ENCODE data around the gene POTEM.
"Not testable (repeated sequence)": the region's sequence is repeated elsewhere in the genome, so short reads cannot be mapped to it uniquely, and the experiment has no call there.

Gene POTEM

DNA sequence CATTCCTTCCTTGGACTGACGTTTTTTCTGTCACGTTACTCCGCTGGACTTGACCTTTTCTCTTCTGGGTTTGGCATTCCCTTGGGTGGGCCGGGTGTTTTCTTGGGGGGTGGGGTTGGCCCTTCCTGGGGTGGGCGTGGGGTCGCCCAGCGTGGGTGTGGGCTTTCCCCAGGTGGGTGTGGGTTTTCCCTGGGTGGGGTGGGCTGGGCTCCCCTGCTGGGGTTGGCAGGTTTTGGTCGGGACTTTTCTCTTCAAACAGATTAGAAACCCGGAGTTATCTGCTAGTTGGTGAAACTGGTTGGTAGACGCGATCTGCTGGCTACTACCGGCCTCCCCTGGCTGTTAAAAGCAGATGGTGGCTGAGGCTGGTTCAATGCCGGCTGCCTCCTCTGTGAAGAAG is at the start of gene POTEM:
Gene POTEM, plus strand, starts transcription at position 301 of the 400 bp plus-strand sequence. Its CDS starts 52 bp downstream, at position 353.
- DNase-seq = not testable (repeated sequence)

DNA sequence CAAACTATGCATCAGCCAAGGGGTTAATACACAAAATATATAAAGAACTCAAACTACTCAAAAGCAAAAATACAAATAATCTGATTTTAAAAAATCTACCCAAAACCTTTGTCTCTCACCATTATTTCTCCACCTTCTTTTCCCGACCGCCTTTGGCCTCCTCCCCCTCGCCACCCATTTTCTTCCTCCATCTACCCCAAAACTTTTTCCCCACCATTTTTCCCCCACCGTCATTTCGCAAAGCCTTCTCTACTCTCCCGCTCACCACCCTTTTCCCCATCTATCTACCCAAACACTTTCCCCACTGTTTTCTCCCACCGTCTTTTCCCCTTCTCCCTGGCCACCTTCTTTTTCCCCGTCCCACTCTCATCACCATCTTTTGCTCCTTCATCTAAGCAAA is 48.9 kb upstream of the POTEM start:
- DNase-seq = not testable (repeated sequence)

DNA sequence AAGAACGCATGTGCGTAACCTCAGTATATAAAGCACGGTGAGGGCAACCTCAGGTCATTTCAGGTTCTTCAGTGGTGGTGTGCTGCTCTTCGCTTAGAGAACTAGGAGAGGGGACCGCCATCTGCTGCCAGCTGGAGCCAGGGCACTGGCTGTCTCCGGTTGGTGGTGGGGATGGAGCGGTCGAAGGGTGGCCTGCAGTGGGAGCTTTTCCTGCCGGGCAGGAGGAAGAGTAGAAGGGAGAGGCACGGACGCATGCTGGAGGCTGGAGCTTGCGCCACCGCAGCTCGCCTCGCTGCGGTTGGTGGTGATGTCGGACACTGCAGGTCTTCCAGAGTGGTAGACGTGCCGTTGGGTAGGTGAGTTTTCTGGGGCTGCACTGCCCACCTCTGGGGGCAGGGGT is 47.2 kb upstream of the POTEM start:
- DNase-seq = not testable (repeated sequence)

DNA sequence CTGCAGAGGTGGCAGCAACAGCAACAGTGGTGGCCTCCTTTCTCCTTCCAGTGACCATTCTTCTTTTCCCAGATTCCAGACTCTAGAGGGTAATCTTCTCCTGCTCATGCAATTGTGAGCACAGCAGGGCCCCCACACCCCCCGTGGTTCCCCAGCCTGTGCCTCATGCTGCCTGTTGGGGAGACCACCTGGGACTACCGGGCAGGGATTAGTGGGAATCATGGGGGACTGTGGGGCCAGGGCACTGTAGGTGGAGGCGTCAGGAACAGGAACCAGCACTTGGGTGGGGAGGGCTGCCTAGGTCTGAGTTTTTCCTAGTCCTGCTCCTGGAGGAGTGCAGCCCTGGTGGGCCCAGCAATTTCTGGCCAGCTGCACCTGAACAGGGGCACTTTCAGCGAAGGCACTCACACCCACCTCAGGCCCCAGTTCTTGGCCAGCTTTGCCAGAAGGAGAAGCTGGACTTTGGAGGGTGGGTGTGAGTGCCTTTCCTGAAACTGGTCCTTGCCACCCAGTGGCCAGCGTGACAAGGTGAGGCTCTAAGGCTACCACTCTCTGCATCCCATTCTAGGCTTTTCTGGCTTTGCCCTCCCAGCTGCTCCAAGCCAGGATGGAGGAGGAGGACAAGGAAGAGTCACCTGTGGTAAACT is 46.1 kb upstream of the POTEM start:
- not testable (repeated sequence) for DNase-seq

DNA sequence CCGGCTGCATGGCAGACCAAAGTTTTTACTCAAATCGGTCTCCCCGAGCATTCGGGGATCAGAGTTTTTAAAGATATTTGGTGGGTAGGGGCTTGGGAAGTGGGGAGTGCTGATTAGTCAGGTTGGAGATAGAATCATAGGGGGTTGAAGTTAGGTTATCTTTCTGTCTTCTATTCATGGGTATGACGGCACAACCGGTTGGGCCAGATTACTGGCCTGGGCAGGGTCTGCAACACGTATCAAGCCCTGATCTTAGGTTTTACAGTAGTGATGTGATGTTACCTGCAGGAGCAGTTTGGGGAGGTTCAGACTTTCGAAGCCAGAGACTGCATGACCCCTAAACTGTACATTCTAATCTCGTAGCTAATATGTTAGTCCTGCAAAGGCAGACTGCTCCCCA is 30.4 kb upstream of the POTEM start:
- DNase-seq = not testable (repeated sequence)

DNA sequence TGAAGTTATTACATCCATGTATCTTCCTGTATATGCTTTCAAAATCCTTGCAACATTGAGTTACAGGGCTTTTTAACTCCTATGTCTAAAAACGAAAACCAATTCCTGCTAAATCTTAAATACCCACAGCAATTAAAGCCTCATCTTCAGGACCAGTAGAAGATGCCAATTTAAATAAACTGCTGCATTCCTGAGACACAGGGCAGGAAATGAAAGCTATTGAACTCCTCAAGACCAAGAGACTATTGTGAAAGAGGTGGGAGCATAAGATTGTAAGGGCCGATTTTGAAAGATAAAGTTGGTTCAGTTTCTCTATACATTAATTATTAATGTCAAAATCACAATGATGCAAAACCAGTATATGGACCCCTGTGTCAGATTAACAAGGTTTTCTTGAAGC is 28.5 kb upstream of the POTEM start:
- not testable (repeated sequence) for DNase-seq

DNA sequence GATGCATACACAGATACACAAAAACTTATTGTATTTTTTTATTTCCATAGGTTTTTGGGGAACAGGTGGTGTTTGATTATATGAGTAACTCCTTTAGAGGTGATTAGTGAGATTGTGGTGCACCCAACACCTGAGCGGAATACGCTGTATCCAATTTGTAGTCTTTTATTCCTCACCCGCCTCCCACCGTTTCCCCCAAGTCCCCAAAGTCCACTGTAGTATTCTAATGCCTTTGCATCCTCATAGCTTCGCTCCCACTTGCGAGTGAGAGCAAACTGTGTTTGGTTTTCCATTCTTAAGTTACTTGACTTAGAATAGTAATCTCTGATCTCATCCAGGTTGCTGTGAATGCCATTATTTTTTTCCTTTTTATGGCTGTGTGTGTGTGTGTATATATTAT is 17.3 kb upstream of the POTEM start:
- DNase-seq = not testable (repeated sequence)

DNA sequence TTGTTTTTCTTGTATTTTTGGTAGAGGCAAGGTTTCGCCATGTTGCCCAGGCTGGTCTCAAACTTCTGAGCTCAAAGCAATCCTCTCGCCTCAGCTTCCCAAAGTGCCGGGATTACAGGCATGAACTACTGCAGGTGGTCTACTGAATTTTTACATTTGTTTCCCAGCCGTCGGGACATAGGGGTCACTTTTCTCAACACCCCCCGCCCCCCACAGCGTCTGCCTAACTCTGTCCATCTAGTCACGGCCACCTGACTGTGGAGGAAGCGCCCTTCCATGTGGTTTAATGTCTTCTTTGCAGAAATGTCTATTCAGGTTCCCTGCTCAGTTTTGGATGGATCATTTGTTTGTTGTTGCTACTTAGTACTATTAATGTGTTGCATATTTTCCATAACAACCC is 14.1 kb upstream of the POTEM start:
- not testable (repeated sequence) for DNase-seq

DNA sequence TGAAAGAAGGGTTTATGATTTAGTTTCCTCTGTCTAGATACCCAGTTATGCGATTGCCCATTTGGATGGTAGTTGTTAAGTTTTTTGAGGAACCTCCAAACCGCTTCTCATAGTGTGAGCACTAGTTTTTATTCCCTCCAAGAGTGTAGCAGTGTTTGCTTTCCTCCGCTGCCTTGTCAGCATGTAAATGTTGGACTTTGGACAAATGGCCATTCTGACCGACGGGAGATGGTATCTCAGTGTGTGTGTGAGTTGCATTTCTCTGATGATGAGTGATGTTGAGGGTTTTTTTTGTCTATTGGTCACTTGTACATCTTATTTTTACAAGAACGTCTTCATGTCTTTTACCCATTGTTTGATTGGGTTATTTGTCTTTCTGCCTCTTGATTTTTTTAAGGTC is 11.4 kb upstream of the POTEM start:
- not testable (repeated sequence) for DNase-seq

DNA sequence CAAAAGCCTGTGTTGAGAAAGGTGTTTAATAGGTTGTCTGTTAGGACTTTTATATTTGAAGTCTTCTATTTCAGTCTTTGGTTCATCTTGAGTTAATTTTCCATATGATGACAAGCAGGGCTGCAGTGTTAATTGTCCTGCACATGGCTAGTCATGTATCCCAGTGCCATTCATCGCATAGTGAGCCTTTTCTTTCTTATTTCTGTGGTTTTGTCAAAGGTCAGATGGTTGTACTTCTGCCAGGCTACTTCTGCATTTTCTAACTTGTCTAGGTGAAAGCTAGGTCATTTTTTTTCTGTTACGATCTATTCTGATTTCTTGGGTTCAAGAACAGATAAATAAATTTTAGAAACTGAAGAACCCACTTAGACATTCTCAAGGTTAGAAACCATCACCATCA is 5.7 kb upstream of the POTEM start:
- DNase-seq = not testable (repeated sequence)

DNA sequence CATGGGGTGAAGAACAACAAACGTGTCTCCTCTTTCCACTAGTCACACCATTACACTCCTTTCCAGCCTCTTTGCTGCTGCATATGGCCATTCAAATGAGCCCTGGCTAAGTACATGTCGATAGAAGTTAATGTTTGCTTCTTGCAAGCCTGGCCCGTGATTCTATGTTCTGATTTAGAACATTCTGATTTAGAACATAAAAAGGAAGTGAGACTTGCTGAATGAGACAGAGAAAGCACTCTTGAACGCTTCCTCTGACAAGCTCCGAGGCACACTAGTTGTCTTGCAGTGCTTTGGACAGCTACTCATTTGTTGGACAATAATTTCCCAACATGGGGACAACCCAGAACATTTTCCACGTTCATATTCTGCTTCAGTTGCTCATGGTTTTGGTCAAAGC is 5.1 kb upstream of the POTEM start:
- DNase-seq = not testable (repeated sequence)

DNA sequence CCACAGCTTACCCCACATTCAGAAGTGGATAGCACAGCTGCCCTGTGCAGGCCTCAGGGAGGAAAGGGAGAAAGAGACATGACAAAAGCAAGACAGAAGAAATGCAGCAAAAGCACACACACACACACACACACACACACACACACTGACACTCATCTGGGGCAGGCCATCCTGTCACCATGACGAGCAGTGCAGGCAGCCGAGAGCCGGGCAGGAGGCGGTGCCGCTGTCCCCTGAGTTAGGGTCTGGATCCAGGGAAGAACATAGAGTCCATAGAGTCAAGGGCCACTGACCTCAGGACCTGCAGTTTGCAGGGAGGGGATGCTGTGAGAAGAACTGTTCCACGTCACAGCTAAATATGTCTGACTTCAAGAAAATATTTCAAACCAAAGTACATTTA is 4.0 kb upstream of the POTEM start:
- DNase-seq = not testable (repeated sequence)

DNA sequence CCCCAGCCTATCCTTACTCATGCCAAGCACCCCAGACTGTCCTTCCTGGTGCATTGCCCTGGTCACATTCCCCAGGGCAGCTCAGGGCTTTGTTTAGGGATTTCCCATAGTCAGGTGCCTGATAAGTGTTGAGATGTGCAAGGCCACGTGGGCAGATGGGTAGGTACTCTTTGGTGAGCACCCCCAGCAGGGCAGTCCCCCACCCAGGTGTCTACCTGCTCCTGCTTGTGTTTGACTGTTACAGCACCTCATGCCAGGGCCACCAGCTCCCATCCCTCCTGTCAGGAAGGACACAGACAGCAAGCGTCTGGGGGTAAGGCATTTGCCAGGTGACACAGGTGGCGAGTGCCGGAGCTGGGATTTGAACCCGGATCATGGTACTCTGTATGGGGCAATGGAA is 2.4 kb upstream of the POTEM start:
- not testable (repeated sequence) for DNase-seq

DNA sequence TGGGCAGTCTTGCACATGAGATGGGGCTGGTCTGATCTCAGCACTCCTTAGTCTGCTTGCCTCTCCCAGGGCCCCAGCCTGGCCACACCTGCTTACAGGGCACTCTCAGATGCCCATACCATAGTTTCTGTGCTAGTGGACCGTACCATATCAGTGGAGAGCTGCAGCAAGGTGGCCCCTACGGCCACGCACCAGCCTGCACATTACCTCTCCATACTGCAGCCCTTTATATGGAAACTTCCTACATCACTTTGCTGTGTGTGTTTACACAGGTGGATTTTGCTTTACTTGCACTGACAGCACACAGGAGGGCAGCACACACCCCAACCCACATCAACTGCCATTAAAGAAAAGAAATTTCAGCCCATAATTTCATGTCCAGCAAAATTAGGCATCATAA is 35.3 kb downstream of the POTEM start:
- DNase-seq = not testable (repeated sequence)

DNA sequence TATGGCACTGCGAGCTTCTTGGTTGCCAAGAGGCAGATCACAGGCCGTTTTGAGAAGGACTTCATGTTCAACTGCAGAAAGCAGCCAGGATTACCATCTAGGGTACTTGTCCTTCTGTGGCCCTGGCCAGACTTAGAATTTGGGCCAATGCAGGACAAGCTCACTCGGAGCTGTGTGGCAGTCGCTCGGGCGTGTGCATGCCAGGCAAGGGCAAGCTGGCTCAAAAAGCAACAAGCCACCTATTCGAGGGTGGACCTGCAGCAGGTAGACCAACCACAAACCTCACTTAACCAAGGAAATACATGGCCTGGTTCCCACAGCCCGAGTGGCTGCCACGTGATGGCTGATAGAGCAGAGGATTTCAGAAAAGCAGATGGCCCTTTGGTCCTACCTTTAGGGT is 39.3 kb downstream of the POTEM start:
- not testable (repeated sequence) for DNase-seq

DNA sequence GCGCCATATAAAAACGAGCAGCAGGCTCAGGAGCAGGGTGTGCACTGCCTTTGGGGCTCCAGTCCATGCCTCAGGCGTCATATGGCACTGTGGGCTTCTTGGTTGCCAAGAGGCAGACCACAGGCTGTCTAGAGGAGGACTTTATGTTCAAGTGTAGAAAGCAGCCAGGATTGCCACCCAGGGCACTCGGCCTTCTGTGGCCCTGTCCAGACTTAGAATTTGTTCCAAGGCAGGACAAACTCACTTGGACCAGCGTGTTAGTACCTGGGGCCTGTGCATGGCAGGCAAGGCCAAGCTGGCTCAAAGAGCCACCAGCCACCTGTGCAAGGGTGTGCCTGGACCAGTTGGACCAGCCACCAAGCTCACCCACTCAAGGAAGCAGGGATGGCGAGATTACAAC is 40.4 kb downstream of the POTEM start:
- not testable (repeated sequence) for DNase-seq

DNA sequence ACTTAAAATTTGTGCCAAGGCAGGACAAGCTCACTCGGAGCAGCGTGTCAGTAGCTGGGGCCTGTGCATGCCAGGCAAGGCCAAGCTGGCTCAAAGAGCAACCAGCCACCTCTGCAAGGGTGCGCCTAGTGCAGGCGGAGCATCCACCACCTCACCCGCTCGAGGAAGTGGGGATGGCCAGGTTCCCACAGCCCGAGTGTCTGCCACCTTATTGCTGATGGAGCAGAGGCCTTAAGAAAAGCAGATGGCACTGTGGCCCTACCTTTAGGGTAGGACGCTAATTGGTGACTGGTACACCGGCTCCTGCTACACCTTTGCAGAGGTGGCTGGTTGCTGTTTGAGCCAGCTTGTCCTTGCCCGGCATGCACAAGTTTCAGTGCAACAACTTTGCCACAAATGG is 43.8 kb downstream of the POTEM start:
- not testable (repeated sequence) for DNase-seq

DNA sequence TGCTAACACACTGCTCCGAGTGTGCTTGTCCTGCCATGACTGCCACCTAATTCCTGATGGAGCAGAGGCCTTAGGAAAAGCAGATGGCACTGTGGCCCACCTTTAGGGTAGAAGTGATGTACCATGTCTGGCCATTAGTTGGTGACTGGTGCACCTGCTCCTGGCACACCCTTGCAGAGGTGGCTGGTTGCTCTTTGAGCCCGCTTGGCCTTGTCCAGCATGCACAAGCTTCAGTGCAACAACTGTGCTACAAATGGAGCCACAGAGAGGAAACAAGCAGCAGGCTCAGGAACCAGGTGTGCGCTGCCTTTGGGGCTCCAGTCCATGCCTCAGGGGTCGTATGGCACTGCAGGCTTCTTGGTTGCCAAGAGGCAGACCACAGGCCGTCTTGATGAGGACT is 44.5 kb downstream of the POTEM start:
- DNase-seq = not testable (repeated sequence)

DNA sequence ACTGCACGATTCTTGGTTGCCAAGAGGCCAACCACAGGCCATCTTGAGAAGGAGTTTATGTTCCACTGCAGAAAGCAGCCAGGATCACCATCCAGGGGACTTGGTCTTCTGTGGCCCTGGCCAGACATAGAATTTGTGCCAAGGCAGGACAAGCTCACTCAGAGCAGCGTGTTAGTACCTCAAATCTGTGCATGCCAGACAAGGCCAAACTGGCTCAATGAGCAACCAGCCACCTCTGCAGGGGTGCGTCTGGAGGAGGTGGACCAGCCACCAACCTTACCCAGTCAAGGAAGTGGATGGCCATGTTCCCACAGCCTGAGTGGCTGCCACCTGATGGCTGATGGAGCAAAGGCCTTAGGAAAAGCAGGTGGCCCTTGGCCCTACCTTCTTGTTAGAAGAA is 48.0 kb downstream of the POTEM start:
- DNase-seq = not testable (repeated sequence)

DNA sequence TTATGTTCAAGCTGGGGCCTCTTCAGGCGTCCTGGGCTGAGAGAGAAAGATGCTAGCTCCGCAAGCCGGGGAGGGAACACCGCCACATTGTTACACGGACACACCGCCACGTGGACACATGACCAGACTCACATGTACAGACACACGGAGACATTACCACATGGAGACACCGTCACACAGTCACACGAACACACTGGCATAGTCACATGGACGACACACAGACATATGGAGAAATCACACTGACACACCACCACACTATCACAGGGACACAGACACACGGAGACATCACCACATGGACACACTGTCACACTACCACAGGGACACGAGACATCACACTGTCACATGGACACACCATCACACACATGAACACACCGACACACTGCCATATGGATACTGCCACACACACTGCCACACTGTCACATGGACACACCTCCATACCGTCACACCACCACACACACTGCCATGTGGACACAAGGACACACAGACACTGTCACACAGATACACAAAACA is 57.9 kb downstream of the POTEM start:
- not testable (repeated sequence) for DNase-seq

DNA sequence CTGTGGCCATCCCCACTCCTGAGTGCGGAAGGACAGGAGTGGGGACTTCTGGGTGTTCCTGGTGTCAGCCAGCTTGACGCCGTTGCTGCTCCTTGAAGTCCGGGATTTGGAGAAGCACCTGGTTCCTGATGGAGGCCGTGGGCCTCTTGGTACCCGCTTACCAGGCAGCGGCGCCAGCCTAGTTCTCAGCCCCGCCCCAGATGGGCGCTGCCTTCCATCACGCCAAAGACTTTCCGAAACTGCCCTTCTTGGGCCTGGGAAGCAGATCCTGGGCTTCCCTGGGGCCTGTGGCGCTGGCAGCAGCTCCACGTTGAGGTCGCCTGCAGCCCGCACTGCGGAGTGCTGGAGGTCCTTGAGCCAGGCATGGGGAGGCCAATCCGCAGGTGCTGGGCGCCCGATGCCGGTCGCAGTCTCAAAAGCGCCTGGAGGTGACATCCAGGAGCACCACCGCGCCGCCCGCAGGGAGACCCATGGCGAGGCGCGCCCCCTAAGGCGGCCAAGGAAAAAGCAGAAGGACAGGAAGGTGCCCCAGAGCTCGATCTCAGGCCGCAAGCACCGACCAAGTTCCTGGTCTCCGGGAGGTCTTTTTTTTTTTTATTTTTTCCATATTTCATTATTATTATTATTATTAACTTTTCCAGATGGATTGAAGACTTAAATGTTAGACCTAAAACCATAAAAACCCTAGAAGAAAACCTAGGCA is 59.6 kb downstream of the POTEM start:
- not testable (repeated sequence) for DNase-seq

DNA sequence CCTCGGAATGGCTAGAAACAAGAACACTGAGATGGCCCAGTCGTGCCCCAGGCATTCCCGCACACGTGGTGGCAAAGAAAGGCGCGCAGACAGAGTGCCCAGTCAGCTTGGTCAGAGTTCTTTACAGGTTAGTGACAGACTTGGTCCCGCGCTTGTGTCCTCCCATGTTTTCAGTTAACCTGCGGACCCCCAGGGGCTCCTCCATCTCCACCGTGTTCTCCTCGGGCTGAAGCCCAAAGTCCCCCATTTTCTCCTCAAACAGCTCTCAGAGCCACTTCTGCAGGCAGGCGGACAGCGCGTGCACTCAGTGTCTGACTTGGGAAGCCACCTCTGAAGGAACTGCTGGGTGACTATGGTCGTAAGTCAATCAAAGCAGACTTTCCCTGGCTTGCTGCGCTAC is 60.7 kb downstream of the POTEM start:
- not testable (repeated sequence) for DNase-seq

DNA sequence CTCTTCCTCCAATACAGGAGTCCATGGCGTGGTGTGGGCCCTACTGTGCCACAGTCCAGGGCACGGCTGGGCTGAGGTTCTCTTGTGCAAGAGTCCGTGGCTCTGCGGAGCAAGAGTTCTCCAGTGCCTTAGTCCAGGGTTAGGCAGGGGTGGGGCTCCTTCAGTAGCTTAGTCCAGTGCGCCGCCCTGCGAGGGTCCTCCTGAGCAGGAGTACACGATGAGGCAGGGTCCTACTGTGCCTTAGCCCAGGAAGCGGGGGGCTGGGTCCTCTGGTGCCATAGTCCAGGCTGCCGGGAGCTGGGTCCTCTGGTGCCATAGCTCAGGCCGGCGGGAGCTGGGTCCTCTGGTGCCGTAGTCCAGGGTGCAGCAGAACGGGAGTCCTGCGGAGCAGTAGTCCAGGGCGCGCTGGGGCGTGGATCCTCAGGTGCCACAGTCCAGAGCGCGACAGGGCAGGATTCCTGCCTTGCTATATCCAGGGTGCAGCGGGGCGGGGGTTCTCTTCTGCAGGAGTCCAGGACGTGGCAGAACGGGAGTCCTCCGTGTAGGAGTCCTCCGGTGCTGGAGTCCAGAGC is 69.7 kb downstream of the POTEM start:
- DNase-seq = not testable (repeated sequence)
